Measurements from ENCODE around the gene SPI1.
"Not testable (repeated sequence)": the region's sequence is repeated elsewhere in the genome, so short reads cannot be mapped to it uniquely, and the experiment has no call there.

Gene SPI1

GRCh38 chr11:47327949-47328348 is 50.4 kb downstream of the SPI1 start:
- FAIRE-seq (no peak), DNase-seq (ENCODE audit: low spot score) (no peak)

GRCh38 chr11:47327025-47327424 is 51.3 kb downstream of the SPI1 start:
- FAIRE-seq (no peak), DNase-seq (ENCODE audit: low spot score) (no peak)

- FAIRE-seq (no peak), DNase-seq (ENCODE audit: low spot score) (no peak)
Measured at GRCh38 chr11:47326198-47326597, 52.1 kb downstream of the SPI1 start.

GRCh38 chr11:47325271-47326041 is 52.9 kb downstream of the SPI1 start:
- FAIRE-seq, result no peak
- DNase-seq (ENCODE audit: low spot score), result no peak

- DNase-seq (ENCODE audit: low spot score) (no peak), FAIRE-seq (no peak)
Measured at GRCh38 chr11:47324520-47324919, 53.8 kb downstream of the SPI1 start.

DNA sequence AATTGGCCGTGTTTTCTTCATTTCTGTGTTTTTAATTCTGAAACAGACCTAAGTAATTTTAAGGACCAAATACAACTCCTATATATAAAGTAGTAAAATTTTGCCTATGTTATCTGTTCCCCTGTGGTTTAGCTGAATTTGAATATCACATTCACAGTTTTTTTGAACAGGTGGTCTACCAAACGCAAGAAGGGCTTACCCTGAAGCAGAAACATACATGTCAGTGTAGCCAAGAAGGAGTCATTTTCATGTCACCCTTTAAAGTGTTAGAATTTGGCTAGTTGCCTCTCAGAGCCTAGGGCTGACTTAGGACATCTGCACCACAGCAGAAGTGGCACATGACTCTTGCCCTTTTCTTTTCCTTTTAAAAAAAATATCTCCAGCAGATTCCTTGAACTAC is 60.2 kb downstream of the SPI1 start:
- DNase-seq (ENCODE audit: low spot score) (no peak), FAIRE-seq (no peak)

- no peak for FAIRE-seq
Measured at GRCh38 chr11:47317064-47317828, 61.1 kb downstream of the SPI1 start.

GRCh38 chr11:47316501-47316900 is 61.8 kb downstream of the SPI1 start:
- DNase-seq (ENCODE audit: low spot score); FAIRE-seq: not testable (repeated sequence)

More at GRCh38 chr11:47317064-47317828, 61.1 kb downstream of the SPI1 start:
- no peak for DNase-seq (ENCODE audit: low spot score)

- DNase-seq (ENCODE audit: low spot score) (no peak), FAIRE-seq (no peak)
Measured at GRCh38 chr11:47314992-47315391, 63.4 kb downstream of the SPI1 start.

DNA sequence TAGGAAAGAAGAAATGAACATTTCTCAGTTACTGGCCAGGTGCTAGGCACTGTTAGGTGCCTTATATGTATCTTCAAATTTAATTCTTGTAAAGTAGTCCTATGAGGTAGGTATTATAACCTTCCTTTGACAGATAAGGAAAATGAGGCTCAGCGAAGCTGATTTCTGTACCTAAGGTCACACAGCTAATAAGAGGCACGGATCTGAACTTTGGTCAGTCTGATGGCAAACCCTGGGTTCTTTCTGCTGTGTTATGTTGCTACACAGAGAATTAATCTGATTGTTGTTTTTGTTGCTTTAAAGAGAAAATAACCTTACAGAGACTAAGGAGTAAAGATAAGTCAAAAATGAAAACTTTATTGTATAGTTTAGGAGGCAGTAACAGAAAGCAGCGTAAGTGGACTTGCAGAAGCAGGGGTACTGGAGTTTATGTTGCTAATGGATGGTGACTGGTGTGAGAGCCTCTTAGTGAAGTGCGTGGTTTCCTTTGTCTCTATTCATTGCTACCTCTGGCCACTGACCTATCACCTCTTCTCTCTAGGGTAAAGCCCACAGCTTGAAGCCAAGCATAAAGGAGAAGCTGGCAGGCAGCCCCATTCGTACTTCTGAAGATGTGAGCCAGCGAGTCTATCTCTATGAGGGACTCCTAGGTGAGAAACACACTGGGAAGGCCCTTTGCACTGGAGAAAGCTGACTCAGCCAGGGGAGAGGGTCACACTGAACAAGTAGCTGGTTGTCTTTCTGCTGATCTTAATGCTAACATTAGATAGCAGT is 70.1 kb downstream of the SPI1 start:
- FAIRE-seq (no peak), DNase-seq (ENCODE audit: low spot score) (no peak)

GRCh38 chr11:47306484-47306844 is 71.9 kb downstream of the SPI1 start:
- no peak for DNase-seq (ENCODE audit: low spot score)
- FAIRE-seq, result no peak

GRCh38 chr11:47305734-47306483 is 72.4 kb downstream of the SPI1 start:
- DNase-seq (ENCODE audit: low spot score) (no peak), FAIRE-seq (no peak)

All from RCC 7860 (cell line).